ENCODE measurements around the gene S100A4. TPM values are rescaled to one million over a fixed set of nuclear protein-coding genes. Genes with fewer than 3 reads are reported as not detected.

Gene S100A4
- total and polyA plus RNA-seq, 3 experiments from 2014 or later = 125 to 2,575 (median 132) TPM

DNA sequence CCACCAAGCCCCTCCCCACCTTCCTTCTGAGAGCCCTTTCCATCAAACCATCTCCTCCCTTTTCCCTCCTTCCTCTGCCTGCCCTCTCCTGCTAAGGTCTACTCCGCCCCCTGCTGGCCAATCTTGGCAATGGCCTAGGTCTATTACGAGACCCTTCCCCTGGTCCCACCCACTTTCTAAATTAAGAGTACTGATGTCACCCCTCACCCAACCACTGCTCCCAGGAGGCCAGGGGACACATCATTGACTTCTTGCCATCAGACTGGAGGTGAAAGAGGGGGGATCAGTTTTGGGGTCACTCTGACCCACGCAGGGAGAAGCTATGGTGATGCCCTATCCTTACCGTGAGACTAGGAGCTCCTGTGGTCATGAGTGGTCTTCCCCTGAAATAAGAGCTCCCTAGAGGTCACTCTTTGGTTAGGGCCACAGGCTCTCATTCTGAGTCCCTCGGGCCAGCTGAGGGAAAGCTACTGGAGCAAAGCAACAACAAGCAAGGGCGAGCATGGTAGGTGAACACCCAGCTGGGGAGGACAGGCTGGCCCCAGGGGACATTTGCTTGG is 50.5 kb downstream of the S100A4 start:
- Histone ChIP-seq H3K4me3 (ENCODE audit: low read length) (no peak overlapping the region), H3K9me3 (ENCODE audit: low read length) (no peaks in the 10 kb centered on the region), H3K36me3 (ENCODE audit: insufficient read depth, low read length) (no peaks in the 10 kb centered on the region), H3K4me1 (ENCODE audit: insufficient read depth, low read length) (no peaks in the 10 kb centered on the region), H3K27me3 (ENCODE audit: insufficient read depth, low read length, poor library complexity, severe bottlenecking) (peaks cover 5% of the 10 kb centered on the region), H3K27ac (ENCODE audit: low read depth, low read length) (no peak overlapping the region)
- Mint-ChIP-seq H3K36me3 (no peaks in the 10 kb centered on the region), H3K4me3 (no peak overlapping the region), H3K27me3 (peaks cover 25 to 53% of the 10 kb centered on the region in 2 donors), H3K4me1 (no peaks in the 10 kb centered on the region), H3K27ac (no peak overlapping the region), H3K9me3 (no peaks in the 10 kb centered on the region)
- ChIA-PET POLR2A (no interaction called here), CTCF (interaction anchor here (0.7 to 4.8 kb wide), 19 partner anchors 9 to 259 kb away, joined by 3 to 35 read pairs (median 3); partner anchors contain the start of genes PGLYRP4, S100A3 and S100A9)
- peak; percentile 38 to 78 (median 61) for DNase-seq

Other genes starting within 250 kb of the S100A4 start
- not detected for gene PGLYRP3, start 232.9 kb downstream of the S100A4 start, total RNA-seq
- not detected for gene PGLYRP3, start 232.9 kb downstream of the S100A4 start, polyA plus RNA-seq
- gene PGLYRP4, start 197.0 kb downstream of the S100A4 start, total RNA-seq = not detected
- gene PGLYRP4, start 197.0 kb downstream of the S100A4 start, polyA plus RNA-seq = not detected
- gene S100A9, start 188.0 kb downstream of the S100A4 start, total RNA-seq = 1 to 10 TPM; 1.6 to 2.3 TPM
- gene S100A9, start 188.0 kb downstream of the S100A4 start, polyA plus RNA-seq = 4.7 TPM
- gene S100A12, start 170.2 kb downstream of the S100A4 start, total RNA-seq = not detected
- gene S100A12, start 170.2 kb downstream of the S100A4 start, polyA plus RNA-seq = not detected
- not detected for gene S100A8, start 154.7 kb downstream of the S100A4 start, total RNA-seq
- not detected for gene S100A8, start 154.7 kb downstream of the S100A4 start, polyA plus RNA-seq
- not detected for gene S100A7A, start 129.3 kb downstream of the S100A4 start, total RNA-seq
- not detected for gene S100A7A, start 129.3 kb downstream of the S100A4 start, polyA plus RNA-seq
- not detected for gene S100A7, start 85.2 kb downstream of the S100A4 start, total RNA-seq
- gene S100A7, start 85.2 kb downstream of the S100A4 start, polyA plus RNA-seq = not detected
- gene S100A6, start 9.8 kb downstream of the S100A4 start, total RNA-seq = 100 to 1,000 TPM; 244 to 254 TPM
- 892 TPM for gene S100A6, start 9.8 kb downstream of the S100A4 start, polyA plus RNA-seq
- gene S100A5, start 4.9 kb downstream of the S100A4 start, total RNA-seq = 1 to 10 TPM in 1 of 2 experiments, under 1 TPM in 1; 0.61 to 1.5 TPM
- 1.6 TPM for gene S100A5, start 4.9 kb downstream of the S100A4 start, polyA plus RNA-seq
- gene S100A3, start 3.5 kb upstream of the S100A4 start, total RNA-seq = not detected
- not detected for gene S100A3, start 3.5 kb upstream of the S100A4 start, polyA plus RNA-seq
- gene S100A2, start 20.0 kb upstream of the S100A4 start, total RNA-seq = 1 to 10 TPM in 1 of 2 experiments, under 1 TPM in 1; 0.81 to 1.1 TPM
- 0.72 TPM for gene S100A2, start 20.0 kb upstream of the S100A4 start, polyA plus RNA-seq
- not detected for gene S100A16, start 67.3 kb upstream of the S100A4 start, total RNA-seq
- not detected for gene S100A16, start 67.3 kb upstream of the S100A4 start, polyA plus RNA-seq
- gene S100A14, start 70.5 kb upstream of the S100A4 start, total RNA-seq = not detected
- gene S100A14, start 70.5 kb upstream of the S100A4 start, polyA plus RNA-seq = not detected
- gene S100A13, start 81.7 kb upstream of the S100A4 start, total RNA-seq = 1 to 10 TPM; 5.5 to 7.6 TPM
- 1.3 TPM for gene S100A13, start 81.7 kb upstream of the S100A4 start, polyA plus RNA-seq
- not detected for gene S100A1, start 82.6 kb upstream of the S100A4 start, total RNA-seq
- gene S100A1, start 82.6 kb upstream of the S100A4 start, polyA plus RNA-seq = 0.07 TPM
- gene CHTOP, start 88.3 kb upstream of the S100A4 start, total RNA-seq = 10 to 100 TPM; 95.9 to 98.9 TPM
- 70.2 TPM for gene CHTOP, start 88.3 kb upstream of the S100A4 start, polyA plus RNA-seq
- 10 to 100 TPM; 36.7 to 39.0 TPM for gene SNAPIN, start 112.9 kb upstream of the S100A4 start, total RNA-seq
- gene SNAPIN, start 112.9 kb upstream of the S100A4 start, polyA plus RNA-seq = 87.7 TPM
- 100 to 1,000 TPM; 379 to 394 TPM for gene ILF2, start 125.2 kb upstream of the S100A4 start, total RNA-seq
- 126 TPM for gene ILF2, start 125.2 kb upstream of the S100A4 start, polyA plus RNA-seq
- gene NPR1, start 132.9 kb upstream of the S100A4 start, total RNA-seq = not detected
- not detected for gene NPR1, start 132.9 kb upstream of the S100A4 start, polyA plus RNA-seq
- 10 to 100 TPM; 58.2 to 61.1 TPM for gene INTS3, start 182.2 kb upstream of the S100A4 start, total RNA-seq
- gene INTS3, start 182.2 kb upstream of the S100A4 start, polyA plus RNA-seq = 11.9 TPM
- gene SLC27A3, start 229.6 kb upstream of the S100A4 start, total RNA-seq = 10 to 100 TPM in 1 of 2 experiments, 1 to 10 TPM in 1; 9.9 to 11.3 TPM
- 29.3 TPM for gene SLC27A3, start 229.6 kb upstream of the S100A4 start, polyA plus RNA-seq

Measured in CD8-positive, alpha-beta memory T cell (primary cell).